Measurements from ENCODE around the gene YIF1A. TPM values are rescaled to one million over a fixed set of nuclear protein-coding genes. Genes with fewer than 3 reads are reported as not detected.

YIF1A gene
- total RNA-seq, 5 donors from 2014 or later (not counting 1 experiment from before 2014, with no cell fraction given), result 24.5 to 63.3 (median 56.9) TPM

DNA sequence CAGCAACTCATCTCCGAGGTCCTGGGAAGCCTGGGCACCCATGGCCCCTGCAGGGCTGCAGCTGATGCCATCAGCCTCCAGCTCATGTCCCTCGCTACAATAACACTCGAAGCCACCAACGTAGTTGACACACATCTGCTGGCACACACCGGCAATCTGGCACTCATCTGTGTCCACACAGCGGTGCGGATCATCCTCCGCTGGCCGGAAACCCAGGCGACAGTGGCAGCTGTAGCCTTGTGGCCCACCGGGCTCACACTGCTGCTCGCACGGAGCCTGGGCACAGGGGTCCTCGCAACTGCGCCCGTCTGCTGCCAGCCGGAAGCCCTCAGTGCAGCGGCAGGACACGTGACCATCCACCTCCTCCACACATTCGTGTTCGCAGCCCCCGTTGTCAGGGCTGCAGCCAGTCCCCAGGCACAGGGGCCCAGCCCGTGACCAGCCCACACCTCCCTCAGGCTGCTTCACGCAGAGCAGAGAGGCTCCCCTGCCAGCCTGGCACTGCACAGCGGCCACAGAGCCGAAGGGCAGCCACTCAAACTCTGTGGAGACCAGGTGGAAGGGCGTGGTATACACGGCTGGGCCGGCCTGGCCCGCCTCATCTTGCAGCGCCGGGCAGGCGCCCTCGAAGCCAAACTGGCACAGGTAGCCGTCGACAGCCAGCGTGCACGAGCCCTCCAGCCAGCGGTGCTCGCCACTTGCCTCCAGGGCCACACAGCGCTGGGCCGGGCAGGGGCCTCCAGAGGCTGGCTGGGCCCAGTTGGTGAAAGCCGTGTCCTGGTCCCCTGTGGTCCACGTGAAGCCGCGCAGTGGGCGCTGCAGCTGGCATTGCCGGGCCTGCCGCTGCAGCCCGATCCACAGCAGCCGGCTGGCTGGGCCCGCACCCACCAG is 27.2 kb upstream of the YIF1A start:
- peak overlapping the region; percentile 85 to 99 for H3K27ac Mint-ChIP-seq
- peak in 7 of 35 experiments; percentile 18 to 43 (median 29) for DNase-seq

DNA sequence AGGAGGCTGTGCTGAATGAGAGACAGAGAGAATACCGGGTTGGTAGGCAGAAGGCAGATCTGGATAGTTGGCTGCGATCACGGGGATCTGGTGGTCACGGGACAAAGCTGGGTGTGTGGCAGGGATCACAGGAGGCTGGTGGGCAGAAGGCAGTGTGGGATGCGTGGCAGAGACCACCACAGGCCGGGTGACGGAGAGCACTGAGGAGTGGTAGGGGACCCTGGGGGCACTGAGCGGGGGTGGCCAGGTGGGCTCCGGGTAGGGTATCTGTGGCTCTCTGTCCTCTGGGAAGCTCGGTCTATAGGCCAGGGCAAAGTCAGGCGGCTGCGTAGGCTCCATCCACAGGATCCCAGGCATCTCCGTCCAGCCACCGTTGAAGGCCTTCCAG is 26.5 kb upstream of the YIF1A start:
- ChIA-PET POLR2A (interaction anchor here in 1 of 2 donors (0.6 kb wide), 1 partner anchor 330 kb away, joined by 3 read pairs; no protein-coding TSS in a partner anchor), CTCF (no interaction called here)
- Mint-ChIP-seq H3K4me1 (peaks cover 56 to 64% (median 57%) of the 10 kb centered on the region in 3 donors), H3K36me3 (no peaks in the 10 kb centered on the region), H3K4me3 (peak overlapping the region; percentile 34 to 73 (median 72)), H3K27ac (peak overlapping the region; percentile 85 to 99), H3K27me3 (peaks cover 0 to 2% of the 10 kb centered on the region in 2 donors), H3K9me3 (peaks cover 0 to 4% (median 0%) of the 10 kb centered on the region in 3 donors)
- peak overlapping the region; percentile 49 for H3K27ac ChIP-seq (ENCODE audit: low read length)
- WGBS (ENCODE audit: insufficient coverage), result 88% methylated on average over 13 of the region's 14 CpGs
- ATAC-seq (replicated peaks in 1 of 4), result no peak
- no peak for DNase-seq
- peak overlapping the region; percentile 39 to 71 for H3K4me3 ChIP-seq (ENCODE audit: control insufficient read depth in 1 of 2, extremely low read depth in 1 of 2, low read length in 1 of 2)
- no peaks in the 10 kb centered on the region for H3K9me3 ChIP-seq
- H3K4me1 ChIP-seq (ENCODE audit: control insufficient read depth in 1 of 2, extremely low read depth in 1 of 2, insufficient read depth in 2 of 2, low read length in 2 of 2), result peaks cover 25 to 79% of the 10 kb centered on the region in 2 experiments
- no peaks in the 10 kb centered on the region for H3K36me3 ChIP-seq (ENCODE audit: control insufficient read depth in 2 of 2, extremely low read depth in 1 of 2, insufficient read depth in 1 of 2, low read length in 1 of 2)
- peaks cover 0 to 14% of the 10 kb centered on the region in 2 experiments for H3K27me3 ChIP-seq (replicated peaks in 1 of 2; ENCODE audit: control insufficient read depth in 2 of 2, extremely low read depth in 1 of 2, insufficient read depth in 2 of 2, low read length in 1 of 2)

More for the DNA sequence above, 27.2 kb upstream of the YIF1A start:
- CTCF ChIA-PET, result no interaction called here
- H3K36me3 ChIP-seq (ENCODE audit: control insufficient read depth in 2 of 2, extremely low read depth in 1 of 2, insufficient read depth in 1 of 2, low read length in 1 of 2), result no peaks in the 10 kb centered on the region
- H3K27me3 ChIP-seq (replicated peaks in 1 of 2; ENCODE audit: control insufficient read depth in 2 of 2, extremely low read depth in 1 of 2, insufficient read depth in 2 of 2, low read length in 1 of 2), result peaks cover 0 to 14% of the 10 kb centered on the region in 2 experiments
- H3K27ac ChIP-seq (ENCODE audit: low read length), result peak overlapping the region; percentile 49
- peaks cover 25 to 78% of the 10 kb centered on the region in 2 experiments for H3K4me1 ChIP-seq (ENCODE audit: control insufficient read depth in 1 of 2, extremely low read depth in 1 of 2, insufficient read depth in 2 of 2, low read length in 2 of 2)
- ATAC-seq (replicated peaks in 1 of 4), result no peak
- no peaks in the 10 kb centered on the region for H3K36me3 Mint-ChIP-seq
- H3K27me3 Mint-ChIP-seq, result peaks cover 0 to 2% of the 10 kb centered on the region in 2 donors
- H3K9me3 ChIP-seq, result no peaks in the 10 kb centered on the region
- peak overlapping the region; percentile 39 to 71 for H3K4me3 ChIP-seq (ENCODE audit: control insufficient read depth in 1 of 2, extremely low read depth in 1 of 2, low read length in 1 of 2)
- WGBS (ENCODE audit: insufficient coverage), result 78% methylated on average over 52 of the region's 52 CpGs
- H3K4me3 Mint-ChIP-seq, result peak overlapping the region; percentile 11 to 73 (median 72)
- peaks cover 56 to 64% (median 59%) of the 10 kb centered on the region in 3 donors for H3K4me1 Mint-ChIP-seq
- H3K9me3 Mint-ChIP-seq, result peaks cover 0 to 4% (median 0%) of the 10 kb centered on the region in 3 donors
- POLR2A ChIA-PET, result interaction anchor here in 1 of 2 donors (0.6 to 1.0 kb wide), 2 partner anchors 27 to 329 kb away, joined by 3 to 4 read pairs; partner anchors contain the start of gene YIF1A

DNA sequence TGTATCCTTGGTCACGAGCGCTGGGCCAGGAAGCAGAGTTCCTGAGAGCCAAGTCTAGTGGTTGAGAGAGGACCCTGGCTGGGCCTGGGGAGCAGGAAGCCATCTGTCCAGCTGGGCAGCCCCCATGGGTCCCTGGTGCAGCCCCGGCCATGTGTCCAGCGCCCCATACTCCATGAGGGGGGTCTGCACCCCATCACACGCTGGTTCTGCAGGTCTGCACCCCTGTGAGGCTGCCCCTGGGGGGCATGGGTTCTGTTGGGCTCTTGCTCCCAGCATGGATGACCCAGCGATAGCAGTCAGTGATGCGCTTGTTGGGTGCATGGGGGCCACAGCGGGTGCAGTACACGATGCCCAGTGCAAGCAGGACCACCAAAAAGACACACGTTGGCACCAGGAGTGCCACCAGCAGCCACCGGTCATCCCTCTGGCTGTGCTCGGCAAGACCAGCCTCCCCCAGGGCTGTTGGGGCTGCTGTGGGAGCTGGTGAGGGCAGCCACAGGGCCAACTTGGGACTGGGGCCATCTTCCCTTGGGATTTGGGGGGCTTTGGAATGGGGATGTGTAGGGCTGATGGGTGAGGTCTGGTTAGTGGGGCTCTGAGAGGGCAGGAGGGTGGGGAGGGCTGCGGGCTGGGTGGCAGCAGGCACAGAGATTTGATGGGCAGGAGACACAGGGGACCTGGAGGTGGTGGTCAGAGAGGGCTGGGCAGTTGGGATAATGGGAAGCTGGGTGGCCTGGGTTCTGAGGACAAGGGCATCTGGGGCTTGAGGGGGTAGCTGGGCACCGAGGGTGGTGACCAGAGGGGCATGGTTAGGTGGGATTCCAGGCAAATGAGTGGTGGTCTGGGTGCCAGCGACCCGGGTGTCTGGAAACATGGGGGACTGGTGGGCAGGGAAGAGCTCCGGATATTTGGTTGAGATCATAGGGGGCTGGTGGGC is 25.9 kb upstream of the YIF1A start:
- H3K9me3 Mint-ChIP-seq, result no peaks in the 10 kb centered on the region
- CTCF ChIA-PET, result no interaction called here
- WGBS (ENCODE audit: insufficient coverage), result 79% methylated on average over 16 of the region's 17 CpGs

DNA sequence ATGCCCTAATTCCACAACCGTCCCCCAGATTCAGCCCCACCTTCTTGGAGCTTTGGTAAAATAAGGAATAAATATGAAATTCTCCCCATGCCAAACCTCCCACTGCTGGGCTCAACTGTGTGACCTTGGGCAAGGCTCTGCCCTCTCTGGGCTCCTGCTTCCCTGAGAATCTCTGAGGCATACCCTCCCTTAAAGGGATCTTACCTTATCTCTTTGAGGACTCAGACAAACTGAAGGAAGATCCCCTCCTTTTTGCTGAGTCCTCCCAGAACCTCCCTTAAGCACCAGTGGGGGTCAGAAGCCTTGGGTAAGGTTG is 25.2 kb upstream of the YIF1A start:
- Mint-ChIP-seq H3K36me3 (no peaks in the 10 kb centered on the region), H3K27ac (peak overlapping the region; percentile 89 to 99), H3K9me3 (no peaks in the 10 kb centered on the region), H3K4me3 (peak overlapping the region; percentile 56 to 85 (median 73)), H3K4me1 (peaks cover 44 to 52% (median 47%) of the 10 kb centered on the region in 3 donors), H3K27me3 (peaks cover 0 to 2% of the 10 kb centered on the region in 2 donors)
- H3K4me3 ChIP-seq (ENCODE audit: control insufficient read depth in 1 of 2, extremely low read depth in 1 of 2, low read length in 1 of 2), result peak overlapping the region; percentile 58 to 71
- ChIA-PET POLR2A (no interaction called here), CTCF (no interaction called here)
- H3K27ac ChIP-seq (ENCODE audit: low read length), result peak overlapping the region; percentile 90
- H3K27me3 ChIP-seq (replicated peaks in 1 of 2; ENCODE audit: control insufficient read depth in 2 of 2, extremely low read depth in 1 of 2, insufficient read depth in 2 of 2, low read length in 1 of 2), result peaks cover 0 to 14% of the 10 kb centered on the region in 2 experiments
- WGBS (ENCODE audit: insufficient coverage), result no CpG with 5 or more reads among the region's 1 CpG
- ATAC-seq (replicated peaks in 1 of 4) (no peak), DNase-seq (no peak)
- H3K36me3 ChIP-seq (ENCODE audit: control insufficient read depth in 2 of 2, extremely low read depth in 1 of 2, insufficient read depth in 1 of 2, low read length in 1 of 2), result no peaks in the 10 kb centered on the region
- peaks cover 25 to 73% of the 10 kb centered on the region in 2 experiments for H3K4me1 ChIP-seq (ENCODE audit: control insufficient read depth in 1 of 2, extremely low read depth in 1 of 2, insufficient read depth in 2 of 2, low read length in 2 of 2)
- H3K9me3 ChIP-seq, result no peaks in the 10 kb centered on the region

More for the DNA sequence above, 25.9 kb upstream of the YIF1A start:
- Histone ChIP-seq H3K36me3 (ENCODE audit: control insufficient read depth in 2 of 2, extremely low read depth in 1 of 2, insufficient read depth in 1 of 2, low read length in 1 of 2) (no peaks in the 10 kb centered on the region), H3K27me3 (replicated peaks in 1 of 2; ENCODE audit: control insufficient read depth in 2 of 2, extremely low read depth in 1 of 2, insufficient read depth in 2 of 2, low read length in 1 of 2) (peaks cover 0 to 14% of the 10 kb centered on the region in 2 experiments), H3K4me3 (ENCODE audit: control insufficient read depth in 1 of 2, extremely low read depth in 1 of 2, low read length in 1 of 2) (peak overlapping the region; percentile 58 to 71), H3K27ac (ENCODE audit: low read length) (peak overlapping the region; percentile 90), H3K9me3 (no peaks in the 10 kb centered on the region), H3K4me1 (ENCODE audit: control insufficient read depth in 1 of 2, extremely low read depth in 1 of 2, insufficient read depth in 2 of 2, low read length in 2 of 2) (peaks cover 25 to 79% of the 10 kb centered on the region in 2 experiments)
- Mint-ChIP-seq H3K4me1 (peaks cover 51 to 59% (median 52%) of the 10 kb centered on the region in 3 donors), H3K27ac (peak overlapping the region; percentile 89 to 99), H3K36me3 (no peaks in the 10 kb centered on the region), H3K4me3 (peak overlapping the region; percentile 34 to 85 (median 73)), H3K27me3 (peaks cover 0 to 2% of the 10 kb centered on the region in 2 donors)
- DNase-seq (no peak), ATAC-seq (replicated peaks in 1 of 4) (no peak)
- POLR2A ChIA-PET, result interaction anchor here in 1 of 2 donors (0.6 kb wide), 1 partner anchor 331 kb away, joined by 3 read pairs; no protein-coding TSS in a partner anchor

DNA sequence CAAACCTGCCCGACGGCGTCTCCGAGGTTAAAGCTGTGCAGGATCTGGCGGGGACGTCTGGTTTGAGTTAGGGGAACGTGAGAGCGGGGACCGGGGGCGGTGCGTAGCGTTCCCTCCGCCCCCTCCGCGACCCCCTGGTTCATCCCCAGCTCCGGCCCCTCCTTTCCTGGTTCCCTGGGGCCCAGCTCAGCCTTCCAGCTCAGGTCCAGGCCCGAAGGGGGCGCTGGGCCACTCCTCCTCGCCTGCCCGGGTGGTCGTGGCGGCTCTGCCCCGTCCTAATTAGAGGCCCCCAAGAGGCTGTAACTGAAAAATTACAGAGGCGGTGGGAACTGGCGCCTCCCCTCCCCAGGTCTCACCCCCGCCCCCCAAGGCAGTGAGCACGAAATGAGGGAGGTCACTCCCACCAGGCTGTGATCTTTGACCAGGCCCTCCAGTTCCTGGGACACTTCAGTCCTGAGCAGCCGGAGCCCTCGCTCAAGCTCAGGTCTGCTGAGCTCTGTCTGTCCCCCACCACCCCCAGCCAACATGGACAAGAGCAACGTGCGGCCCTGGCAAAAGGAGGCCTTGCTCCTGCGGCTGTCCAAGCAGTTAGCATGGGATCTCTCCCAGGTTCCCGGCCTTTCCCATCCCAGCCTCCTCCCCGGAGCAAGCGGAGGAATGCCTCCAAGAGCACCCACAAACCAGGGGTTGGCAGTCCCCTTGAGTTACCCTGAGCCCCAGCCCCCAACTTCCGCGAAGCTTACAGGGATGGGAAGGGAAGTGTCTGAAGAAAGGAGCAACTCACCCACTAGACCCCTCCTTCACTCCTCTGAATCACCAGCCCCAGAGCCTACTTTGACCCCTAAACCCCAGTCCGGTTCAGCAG is 24.6 kb upstream of the YIF1A start:
- no peaks in the 10 kb centered on the region for H3K36me3 Mint-ChIP-seq
- Histone ChIP-seq H3K27ac (ENCODE audit: low read length) (peak overlapping the region; percentile 90), H3K4me3 (ENCODE audit: control insufficient read depth in 1 of 2, extremely low read depth in 1 of 2, low read length in 1 of 2) (peak overlapping the region; percentile 58 to 71), H3K4me1 (ENCODE audit: control insufficient read depth in 1 of 2, extremely low read depth in 1 of 2, insufficient read depth in 2 of 2, low read length in 2 of 2) (peaks cover 19 to 67% of the 10 kb centered on the region in 2 experiments), H3K9me3 (no peaks in the 10 kb centered on the region), H3K27me3 (replicated peaks in 1 of 2; ENCODE audit: control insufficient read depth in 2 of 2, extremely low read depth in 1 of 2, insufficient read depth in 2 of 2, low read length in 1 of 2) (peaks cover 0 to 14% of the 10 kb centered on the region in 2 experiments), H3K36me3 (ENCODE audit: control insufficient read depth in 2 of 2, extremely low read depth in 1 of 2, insufficient read depth in 1 of 2, low read length in 1 of 2) (no peaks in the 10 kb centered on the region)
- ChIA-PET POLR2A (interaction anchor here (0.6 to 1.3 kb wide), 5 partner anchors 25 to 811 kb away, joined by 3 to 8 read pairs (median 6); partner anchors contain the start of genes BRMS1 (in 1 of the 2) and YIF1A (in 1 of the 2)), CTCF (interaction anchor here (0.6 to 3.2 kb wide), 12 partner anchors 8 to 454 kb away, joined by 3 to 34 read pairs (median 5); partner anchors contain the start of genes BRMS1 (in 1 of the 2), DPP3 (in 1 of the 2), RBM4B (in 1 of the 2) and YIF1A (in 1 of the 2))
- peaks cover 0 to 2% of the 10 kb centered on the region in 2 donors for H3K27me3 Mint-ChIP-seq
- no peak for DNase-seq
- no peaks in the 10 kb centered on the region for H3K9me3 Mint-ChIP-seq
- peak overlapping the region; percentile 73 to 90 (median 85) for H3K4me3 Mint-ChIP-seq
- 58% methylated on average over 24 of the region's 38 CpGs for WGBS (ENCODE audit: insufficient coverage)
- peaks cover 38 to 46% (median 41%) of the 10 kb centered on the region in 3 donors for H3K4me1 Mint-ChIP-seq
- H3K27ac Mint-ChIP-seq, result peak overlapping the region; percentile 93 to 99
- no peak for ATAC-seq (replicated peaks in 1 of 4)

All from T-cell (primary cell).